GM10266 (cell line): ENCODE results near the gene PKD1L1.

Experiments
- DNase-seq: peaks from one replicate; pipeline ENCODE4 v3.0.0; 2012; ENCODE audit errors: extremely low spot score
- CTCF ChIP-seq: IDR thresholded peaks from 2 replicates; pipeline ENCODE4 v1.5.1; 2012; ENCODE audit warnings: mild to moderate bottlenecking, low read depth; ENCODE audit not compliant: control insufficient read depth, insufficient read depth; ENCODE audit errors: missing control alignments

Gene PKD1L1

GRCh38 chr7:47941136-47941844 lies 7.0 kb downstream of the PKD1L1 start:
- DNase-seq, result no peak
- TF ChIP-seq CTCF, result no peak

GRCh38 chr7:47940088-47941013 lies 7.9 kb downstream of the PKD1L1 start:
- no peak for DNase-seq
- TF ChIP-seq CTCF, result no peak

- TF ChIP-seq CTCF, result no peak
- no peak for DNase-seq
Measured at GRCh38 chr7:47939425-47940036, 8.7 kb downstream of the PKD1L1 start.

- no peak for DNase-seq
- TF ChIP-seq CTCF, result peak; percentile 28
Measured at GRCh38 chr7:47938574-47939165, 9.6 kb downstream of the PKD1L1 start.

- no peak for DNase-seq
- TF ChIP-seq CTCF, result peak; percentile 11
Measured at GRCh38 chr7:47937711-47938573, 10.3 kb downstream of the PKD1L1 start.

- TF ChIP-seq CTCF, result no peak
- DNase-seq, result peak; percentile 85
Measured at GRCh38 chr7:47937065-47937687, 11.1 kb downstream of the PKD1L1 start.
